Hematopoietic multipotent progenitor cell treated with erythropoietin and hydrocortisone succinate and interleukin-3 and kit ligand, for 4 days (in vitro differentiated cells): Measurements from ENCODE around the gene WDFY1.
A peak's percentile ranks its signal among the peaks of the same experiment; 100 is the strongest.

Experiments
- DNase-seq: peaks from one replicate; pipeline ENCODE4 v3.0.0-alpha.2; 2015

Gene WDFY1

GRCh38 chr2:223928113-223929006 is 16.8 kb downstream of the WDFY1 start:
- no peak for DNase-seq

GRCh38 chr2:223925106-223925505 is 20.0 kb downstream of the WDFY1 start:
- peak; percentile 28 for DNase-seq

- DNase-seq: no peak
Measured at GRCh38 chr2:223923976-223924375, 21.2 kb downstream of the WDFY1 start.

GRCh38 chr2:223922308-223922707 is 22.8 kb downstream of the WDFY1 start:
- no peak for DNase-seq

GRCh38 chr2:223921204-223921603 is 23.9 kb downstream of the WDFY1 start:
- DNase-seq: no peak

- no peak for DNase-seq
Measured at GRCh38 chr2:223920109-223920508, 25.0 kb downstream of the WDFY1 start.

- peak; percentile 28 for DNase-seq
Measured at GRCh38 chr2:223918671-223919134, 26.4 kb downstream of the WDFY1 start.

- DNase-seq: no peak
Measured at GRCh38 chr2:223916181-223916920, 28.8 kb downstream of the WDFY1 start.

- no peak for DNase-seq
Measured at GRCh38 chr2:223915071-223915470, 30.1 kb downstream of the WDFY1 start.

- DNase-seq: no peak
Measured at GRCh38 chr2:223914324-223914723, 30.8 kb downstream of the WDFY1 start.

GRCh38 chr2:223909001-223909741 is 36.0 kb downstream of the WDFY1 start:
- DNase-seq: no peak

GRCh38 chr2:223908304-223908998 is 36.7 kb downstream of the WDFY1 start:
- no peak for DNase-seq

GRCh38 chr2:223905996-223906395 is 39.1 kb downstream of the WDFY1 start:
- DNase-seq: no peak

- no peak for DNase-seq
Measured at GRCh38 chr2:223901854-223902253, 43.3 kb downstream of the WDFY1 start.

- no peak for DNase-seq
Measured at GRCh38 chr2:223901311-223901710, 43.8 kb downstream of the WDFY1 start.

- DNase-seq: no peak
Measured at GRCh38 chr2:223900531-223900930, 44.6 kb downstream of the WDFY1 start.

GRCh38 chr2:223900066-223900465 is 45.1 kb downstream of the WDFY1 start:
- no peak for DNase-seq

GRCh38 chr2:223897669-223898330 is 47.3 kb downstream of the WDFY1 start:
- no peak for DNase-seq

GRCh38 chr2:223896833-223897311 is 48.3 kb downstream of the WDFY1 start:
- peak; percentile 35 for DNase-seq

- DNase-seq: no peak
Measured at GRCh38 chr2:223894968-223895367, 50.2 kb downstream of the WDFY1 start.

- DNase-seq: no peak
Measured at GRCh38 chr2:223894009-223894408, 51.1 kb downstream of the WDFY1 start.

- no peak for DNase-seq
Measured at GRCh38 chr2:223890721-223891120, 54.4 kb downstream of the WDFY1 start.
